ENCODE data around the gene FARP1.

Gene FARP1

DNA sequence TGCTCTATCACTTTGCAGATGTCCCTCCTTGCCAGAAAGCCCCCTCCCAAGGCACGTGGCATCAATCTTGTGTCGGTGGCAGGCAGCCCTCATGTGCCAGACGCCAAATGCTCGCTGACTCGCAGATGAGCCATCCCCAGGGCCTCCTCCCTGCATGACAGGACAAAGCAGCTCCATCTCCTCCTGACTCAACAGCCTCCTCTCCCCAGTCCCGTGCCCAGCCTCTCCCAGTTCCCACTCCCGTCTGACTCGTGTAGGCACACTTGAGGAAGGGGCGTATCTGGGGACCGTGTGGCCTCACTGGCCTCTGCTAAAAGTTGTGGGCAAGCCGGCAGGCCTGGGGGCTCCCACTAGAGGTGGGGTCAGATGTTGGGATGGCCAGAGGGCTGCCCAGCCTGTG is 300.4 kb downstream of the FARP1 start:
- Histone ChIP-seq H3K4me3 (ENCODE audit: low read depth in 1 of 2, low read length in 1 of 2) (no peak overlapping the region), H3K27ac (no peak overlapping the region)
- TF ChIP-seq, protein P1, sequence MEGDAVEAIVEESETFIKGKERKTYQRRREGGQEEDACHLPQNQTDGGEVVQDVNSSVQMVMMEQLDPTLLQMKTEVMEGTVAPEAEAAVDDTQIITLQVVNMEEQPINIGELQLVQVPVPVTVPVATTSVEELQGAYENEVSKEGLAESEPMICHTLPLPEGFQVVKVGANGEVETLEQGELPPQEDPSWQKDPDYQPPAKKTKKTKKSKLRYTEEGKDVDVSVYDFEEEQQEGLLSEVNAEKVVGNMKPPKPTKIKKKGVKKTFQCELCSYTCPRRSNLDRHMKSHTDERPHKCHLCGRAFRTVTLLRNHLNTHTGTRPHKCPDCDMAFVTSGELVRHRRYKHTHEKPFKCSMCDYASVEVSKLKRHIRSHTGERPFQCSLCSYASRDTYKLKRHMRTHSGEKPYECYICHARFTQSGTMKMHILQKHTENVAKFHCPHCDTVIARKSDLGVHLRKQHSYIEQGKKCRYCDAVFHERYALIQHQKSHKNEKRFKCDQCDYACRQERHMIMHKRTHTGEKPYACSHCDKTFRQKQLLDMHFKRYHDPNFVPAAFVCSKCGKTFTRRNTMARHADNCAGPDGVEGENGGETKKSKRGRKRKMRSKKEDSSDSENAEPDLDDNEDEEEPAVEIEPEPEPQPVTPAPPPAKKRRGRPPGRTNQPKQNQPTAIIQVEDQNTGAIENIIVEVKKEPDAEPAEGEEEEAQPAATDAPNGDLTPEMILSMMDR (IDR thresholded peaks at IDR 0.05), result no peak

DNA sequence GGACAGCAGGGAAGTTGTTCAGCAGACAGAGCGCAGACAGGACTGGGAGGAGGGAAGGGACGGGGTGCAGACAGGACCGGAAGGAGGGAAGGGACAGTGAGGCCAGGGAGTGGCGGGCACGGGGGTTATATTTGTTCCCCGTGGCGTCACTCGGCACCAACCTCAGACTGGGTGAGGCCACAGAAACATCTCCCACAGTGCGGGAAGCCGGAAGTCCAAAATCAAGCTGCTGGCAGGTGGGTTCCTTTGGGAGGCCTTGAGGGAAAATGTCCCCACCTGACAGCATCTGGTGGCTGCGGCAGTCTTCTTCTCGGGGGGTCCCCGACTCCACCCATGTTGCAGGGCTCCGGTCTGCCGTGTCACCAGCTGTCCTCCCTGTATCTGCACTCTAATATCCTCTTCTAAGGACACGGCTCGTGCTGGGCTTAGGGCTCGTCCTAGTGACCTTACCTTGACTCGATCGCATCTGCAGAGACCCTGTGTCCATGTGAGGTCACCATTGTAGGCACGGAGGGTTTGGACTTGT is 301.0 kb downstream of the FARP1 start:
- TF ChIP-seq, protein P1 (IDR thresholded peaks at IDR 0.05), result no peak
- H3K4me1 ChIP-seq (ENCODE audit: control insufficient read depth in 1 of 2, insufficient read depth in 1 of 2, low read depth in 1 of 2, low read length in 1 of 2), result peaks cover 14 to 17% of the 10 kb centered on the region in 2 experiments

More for the DNA sequence above, 300.4 kb downstream of the FARP1 start:
- Histone ChIP-seq H3K9me3 (no peaks in the 10 kb centered on the region), H3K27me3 (no peaks in the 10 kb centered on the region), H3K4me1 (ENCODE audit: control insufficient read depth in 1 of 2, insufficient read depth in 1 of 2, low read depth in 1 of 2, low read length in 1 of 2) (peaks cover 14 to 17% of the 10 kb centered on the region in 2 experiments), H3K36me3 (peaks cover 19% of the 10 kb centered on the region)

DNA sequence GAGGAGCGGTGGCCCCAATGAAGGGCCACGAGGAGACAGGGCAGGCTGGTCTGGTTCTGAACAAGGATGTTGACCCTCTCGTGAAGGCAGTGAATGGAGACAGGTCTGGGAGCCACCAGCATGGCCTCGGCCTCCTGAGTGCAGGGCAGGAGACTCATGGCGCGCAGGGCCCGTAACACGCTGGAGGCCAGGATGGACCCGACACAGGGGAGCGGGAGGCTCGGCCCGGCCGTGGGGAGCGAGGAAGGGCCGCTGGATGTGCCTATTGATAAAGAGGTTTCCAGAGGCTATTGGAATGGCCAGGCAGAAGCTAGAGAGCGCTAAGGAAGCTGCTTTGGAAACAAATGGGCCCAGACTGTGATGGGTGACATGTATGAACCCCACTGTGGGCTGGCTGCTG is 301.5 kb downstream of the FARP1 start:
- Histone ChIP-seq H3K27ac (no peak overlapping the region), H3K4me1 (ENCODE audit: control insufficient read depth in 1 of 2, insufficient read depth in 1 of 2, low read depth in 1 of 2, low read length in 1 of 2) (peaks cover 14 to 17% of the 10 kb centered on the region in 2 experiments), H3K36me3 (peaks cover 27% of the 10 kb centered on the region), H3K9me3 (no peaks in the 10 kb centered on the region), H3K4me3 (ENCODE audit: low read depth in 1 of 2, low read length in 1 of 2) (no peak overlapping the region), H3K27me3 (no peaks in the 10 kb centered on the region)
- TF ChIP-seq, protein P1 (IDR thresholded peaks at IDR 0.05), result no peak

More for the DNA sequence above, 301.0 kb downstream of the FARP1 start:
- peaks cover 21% of the 10 kb centered on the region for H3K36me3 ChIP-seq
- H3K27ac ChIP-seq, result no peak overlapping the region
- H3K4me3 ChIP-seq (ENCODE audit: low read depth in 1 of 2, low read length in 1 of 2), result no peak overlapping the region
- no peaks in the 10 kb centered on the region for H3K9me3 ChIP-seq
- no peaks in the 10 kb centered on the region for H3K27me3 ChIP-seq

DNA sequence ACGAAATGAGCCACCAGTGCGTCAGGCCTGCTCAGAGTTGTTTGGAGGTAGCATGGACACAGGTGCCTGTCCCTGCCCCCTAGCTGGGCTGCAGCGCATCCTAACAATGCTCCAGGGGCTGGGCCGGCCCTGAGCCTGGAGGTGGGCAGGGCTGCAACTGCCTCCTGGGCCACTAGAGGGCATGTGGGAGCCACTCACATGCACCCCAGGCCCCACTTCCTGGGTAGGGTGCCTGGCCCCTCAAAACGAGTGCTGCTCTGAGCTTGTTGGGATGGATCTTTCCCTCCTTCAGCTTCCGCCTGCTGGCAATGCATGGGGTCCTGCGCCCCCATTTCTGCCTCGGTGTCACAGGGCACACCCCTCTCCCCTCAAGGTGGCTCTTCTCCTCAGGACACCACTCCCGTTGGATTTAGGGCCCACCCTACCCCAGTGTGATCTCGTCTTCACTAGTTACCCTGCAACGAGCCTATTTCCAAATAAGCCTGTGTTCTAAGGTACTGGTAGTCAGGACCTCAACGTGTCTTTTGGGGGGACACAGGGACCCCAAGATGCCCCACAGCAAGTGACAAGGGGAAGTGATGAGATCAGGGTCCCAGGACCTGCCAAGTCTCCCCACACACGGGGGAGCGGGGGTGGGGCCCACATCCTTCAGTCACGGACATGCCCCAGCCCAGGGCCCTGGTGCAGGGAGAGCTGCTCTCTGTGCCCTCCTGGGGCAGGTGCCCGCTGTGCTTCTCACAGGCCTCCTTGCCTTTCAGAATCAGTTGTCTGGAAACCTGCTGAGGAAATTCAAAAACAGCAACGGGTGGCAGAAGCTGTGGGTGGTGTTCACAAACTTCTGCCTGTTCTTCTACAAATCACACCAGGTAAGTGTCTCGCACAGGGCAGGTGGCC is 302.7 kb downstream of the FARP1 start:
- no peak overlapping the region for H3K27ac ChIP-seq
- TF ChIP-seq, protein P1 (IDR thresholded peaks at IDR 0.05), result peak; percentile 82
- H3K27me3 ChIP-seq, result no peaks in the 10 kb centered on the region
- peaks cover 14 to 17% of the 10 kb centered on the region in 2 experiments for H3K4me1 ChIP-seq (ENCODE audit: control insufficient read depth in 1 of 2, insufficient read depth in 1 of 2, low read depth in 1 of 2, low read length in 1 of 2)
- no peak overlapping the region for H3K4me3 ChIP-seq (ENCODE audit: low read depth in 1 of 2, low read length in 1 of 2)
- no peaks in the 10 kb centered on the region for H3K9me3 ChIP-seq
- H3K36me3 ChIP-seq, result peaks cover 39% of the 10 kb centered on the region

DNA sequence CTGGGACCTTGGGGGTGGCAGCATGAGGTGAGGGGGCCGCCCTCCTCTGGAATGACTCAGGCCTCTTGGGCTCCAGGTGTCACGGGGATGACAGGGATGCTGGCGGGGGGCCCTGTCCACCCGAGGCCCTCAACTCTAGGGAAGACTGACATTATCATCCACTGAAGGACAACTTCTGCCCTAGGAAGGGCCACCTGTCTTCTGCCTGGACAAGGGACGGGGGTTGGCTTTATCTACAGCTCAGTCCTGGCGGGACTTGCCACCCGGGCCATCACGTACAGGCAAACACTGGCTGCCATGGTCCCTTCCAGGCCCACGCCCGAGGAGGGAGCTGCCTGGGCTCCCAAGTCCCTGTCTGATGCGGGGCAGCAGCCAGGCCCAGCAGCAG is 303.3 kb downstream of the FARP1 start:
- TF ChIP-seq, protein P1 (IDR thresholded peaks at IDR 0.05), result no peak
- Histone ChIP-seq H3K4me1 (ENCODE audit: control insufficient read depth in 1 of 2, insufficient read depth in 1 of 2, low read depth in 1 of 2, low read length in 1 of 2) (peaks cover 14 to 17% of the 10 kb centered on the region in 2 experiments), H3K27me3 (no peaks in the 10 kb centered on the region), H3K27ac (no peak overlapping the region), H3K9me3 (no peaks in the 10 kb centered on the region), H3K4me3 (ENCODE audit: low read depth in 1 of 2, low read length in 1 of 2) (no peak overlapping the region), H3K36me3 (peaks cover 45% of the 10 kb centered on the region)

Measured in neutrophil (primary cell).